Measurements from ENCODE around the gene RHOJ. TPM values are rescaled to one million over a fixed set of nuclear protein-coding genes. Genes with fewer than 3 reads are reported as not detected.

RHOJ gene
- total RNA-seq, 2 donors from 2014 or later = not detected

DNA sequence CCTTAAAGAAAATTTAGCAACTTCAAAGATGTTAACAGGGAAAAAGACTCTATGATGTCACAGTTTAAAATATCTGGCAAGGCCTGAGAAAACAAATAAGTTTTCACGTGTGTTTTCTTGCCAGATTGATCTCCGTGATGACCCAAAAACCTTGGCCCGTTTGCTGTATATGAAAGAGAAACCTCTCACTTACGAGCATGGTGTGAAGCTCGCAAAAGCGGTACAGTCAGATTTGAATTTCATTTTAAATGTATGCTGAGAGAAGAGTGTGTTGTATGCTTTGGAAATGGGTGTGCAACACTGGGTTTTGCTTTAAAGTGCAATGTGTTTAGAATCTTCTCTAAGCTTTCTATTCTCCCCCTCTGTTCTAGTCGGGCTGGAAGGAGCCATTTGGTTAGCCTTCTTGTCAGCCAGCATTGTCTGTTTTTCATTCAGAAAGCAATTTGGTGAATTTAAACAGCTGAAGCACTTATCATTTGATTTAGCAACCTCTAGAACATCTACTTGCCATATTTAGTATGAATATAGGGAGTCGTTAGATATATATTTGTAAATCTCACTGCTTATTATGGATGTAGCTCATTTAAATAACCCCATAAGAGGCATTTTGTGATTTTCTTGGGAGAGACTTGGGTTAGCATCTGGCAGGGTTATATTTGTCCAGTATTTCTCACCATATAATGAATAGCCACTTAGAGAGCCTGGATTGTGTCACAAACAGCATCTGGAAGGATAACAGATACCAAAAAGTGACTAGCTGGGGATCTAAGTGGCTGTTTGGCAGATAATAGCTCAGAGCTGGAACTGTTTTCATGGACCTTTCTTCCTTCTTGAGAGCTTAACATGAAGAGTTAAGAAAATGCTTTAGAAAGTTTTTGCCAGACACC lies 79.0 kb downstream of the RHOJ start:
- Mint-ChIP-seq H3K4me1 (ENCODE audit: low read depth in 2 of 2) (no peaks in the 10 kb centered on the region), H3K36me3 (no peaks in the 10 kb centered on the region), H3K27ac (no peak overlapping the region), H3K27me3 (peaks cover 0 to 4% of the 10 kb centered on the region in 2 donors), H3K4me3 (no peak overlapping the region), H3K9me3 (no peaks in the 10 kb centered on the region)
- no peak for DNase-seq (ENCODE audit: low spot score)
- ATAC-seq = peak; percentile 68 to 93

- Mint-ChIP-seq H3K4me1 (ENCODE audit: low read depth in 2 of 2) (no peaks in the 10 kb centered on the region), H3K27ac (no peak overlapping the region), H3K4me3 (no peak overlapping the region), H3K36me3 (no peaks in the 10 kb centered on the region), H3K27me3 (peaks cover 0 to 4% of the 10 kb centered on the region in 2 donors), H3K9me3 (no peaks in the 10 kb centered on the region)
- ATAC-seq = peak in 1 of 2 donors; percentile 55
- no peak for DNase-seq (ENCODE audit: low spot score)
These were observed 79.6 kb downstream of the RHOJ start for GRCh38 chr14:63283884-63284248.

GRCh38 chr14:63286071-63286470 lies 81.8 kb downstream of the RHOJ start:
- Mint-ChIP-seq H3K4me1 (ENCODE audit: low read depth in 2 of 2) (peaks cover 0 to 4% of the 10 kb centered on the region in 2 donors), H3K27ac (no peak overlapping the region), H3K9me3 (no peaks in the 10 kb centered on the region), H3K4me3 (no peak overlapping the region), H3K36me3 (no peaks in the 10 kb centered on the region), H3K27me3 (peaks cover 4% of the 10 kb centered on the region in 2 donors)
- ATAC-seq (no peak), DNase-seq (ENCODE audit: low spot score) (no peak)

GRCh38 chr14:63287666-63288483 lies 83.6 kb downstream of the RHOJ start:
- Mint-ChIP-seq H3K9me3 (no peaks in the 10 kb centered on the region), H3K27ac (no peak overlapping the region), H3K4me3 (no peak overlapping the region), H3K27me3 (peaks cover 7 to 16% of the 10 kb centered on the region in 2 donors), H3K4me1 (ENCODE audit: low read depth in 2 of 2) (peaks cover 0 to 6% of the 10 kb centered on the region in 2 donors), H3K36me3 (no peaks in the 10 kb centered on the region)
- DNase-seq (ENCODE audit: low spot score) (no peak), ATAC-seq (no peak)

- ATAC-seq (peak; percentile 67 to 89), DNase-seq (ENCODE audit: low spot score) (no peak)
- no peak overlapping the region for H3K4me3 Mint-ChIP-seq
- peaks cover 7 to 16% of the 10 kb centered on the region in 2 donors for H3K27me3 Mint-ChIP-seq
- no peaks in the 10 kb centered on the region for H3K9me3 Mint-ChIP-seq
- H3K27ac Mint-ChIP-seq = no peak overlapping the region
- H3K36me3 Mint-ChIP-seq = no peaks in the 10 kb centered on the region
- H3K4me1 Mint-ChIP-seq (ENCODE audit: low read depth in 2 of 2) = peaks cover 0 to 6% of the 10 kb centered on the region in 2 donors
These were observed 84.6 kb downstream of the RHOJ start for GRCh38 chr14:63288853-63289252.

GRCh38 chr14:63290741-63291430 lies 86.6 kb downstream of the RHOJ start:
- ATAC-seq (no peak), DNase-seq (ENCODE audit: low spot score) (no peak)
- Mint-ChIP-seq H3K4me3 (no peak overlapping the region), H3K4me1 (ENCODE audit: low read depth in 2 of 2) (peaks cover 15 to 21% of the 10 kb centered on the region in 2 donors), H3K36me3 (no peaks in the 10 kb centered on the region), H3K27me3 (peaks cover 7 to 16% of the 10 kb centered on the region in 2 donors), H3K27ac (peak overlapping the region in 1 of 2 donors; percentile 38), H3K9me3 (no peaks in the 10 kb centered on the region)

DNA sequence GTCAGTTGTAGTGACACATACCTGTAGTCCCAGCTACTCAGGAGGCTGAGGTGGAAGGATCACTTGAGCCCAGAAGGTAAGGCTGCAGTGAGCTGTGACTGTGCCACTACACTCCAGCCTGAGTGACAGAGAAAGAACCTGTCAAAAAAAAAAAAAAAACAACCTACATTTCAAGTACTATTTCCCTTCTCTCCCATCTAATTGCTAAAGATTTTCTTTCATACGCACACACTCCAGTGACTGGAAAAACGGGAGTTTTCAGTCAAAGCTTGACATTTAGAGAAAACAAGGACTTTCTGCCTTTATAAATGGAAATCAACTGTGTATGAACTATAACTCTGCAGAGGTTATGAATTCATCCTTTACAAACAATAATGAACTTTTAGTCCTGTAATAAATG lies 88.6 kb downstream of the RHOJ start:
- no peaks in the 10 kb centered on the region for H3K9me3 Mint-ChIP-seq
- H3K27ac Mint-ChIP-seq = peak overlapping the region in 1 of 2 donors; percentile 80
- DNase-seq (ENCODE audit: low spot score) (no peak), ATAC-seq (no peak)
- H3K36me3 Mint-ChIP-seq = no peaks in the 10 kb centered on the region
- H3K4me3 Mint-ChIP-seq = no peak overlapping the region
- peaks cover 20 to 27% of the 10 kb centered on the region in 2 donors for H3K4me1 Mint-ChIP-seq (ENCODE audit: low read depth in 2 of 2)
- H3K27me3 Mint-ChIP-seq = peaks cover 7 to 16% of the 10 kb centered on the region in 2 donors

- peak overlapping the region; percentile 83 to 88 for H3K27ac Mint-ChIP-seq
- peak; percentile 79 to 86 for ATAC-seq
- H3K4me1 Mint-ChIP-seq (ENCODE audit: low read depth in 2 of 2) = peaks cover 24 to 27% of the 10 kb centered on the region in 2 donors
- H3K27me3 Mint-ChIP-seq = peaks cover 7 to 16% of the 10 kb centered on the region in 2 donors
- peak overlapping the region; percentile 80 for H3K4me3 Mint-ChIP-seq
- DNase-seq (ENCODE audit: low spot score) = no peak
- H3K9me3 Mint-ChIP-seq = no peaks in the 10 kb centered on the region
- H3K36me3 Mint-ChIP-seq = no peaks in the 10 kb centered on the region
These were observed 91.0 kb downstream of the RHOJ start for GRCh38 chr14:63295231-63295685.

DNA sequence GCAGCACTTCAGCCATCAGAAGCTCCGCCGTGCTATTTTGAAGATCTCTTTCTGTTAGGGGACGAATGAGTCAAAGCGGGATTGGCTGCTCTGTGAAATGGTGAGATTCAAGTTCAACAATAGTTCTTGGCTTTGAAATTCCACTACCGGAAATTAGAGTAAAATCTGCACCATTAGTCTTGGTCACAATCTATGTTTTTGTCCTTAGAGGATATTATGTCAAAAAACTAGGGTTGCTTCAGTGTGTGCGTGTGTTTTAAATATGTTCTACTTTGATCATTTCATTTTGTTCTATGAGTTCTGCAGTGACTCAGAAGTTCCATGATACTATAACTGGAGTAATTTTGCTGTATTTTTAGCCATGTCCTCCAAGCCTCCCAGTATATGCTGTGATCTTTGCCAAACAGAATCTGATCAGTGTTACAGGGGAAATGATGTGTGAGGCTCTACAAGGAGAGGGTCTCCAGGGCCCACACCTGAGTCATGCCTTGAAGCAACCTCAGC lies 91.9 kb downstream of the RHOJ start:
- DNase-seq (ENCODE audit: low spot score) (no peak), ATAC-seq (peak in 1 of 2 donors; percentile 68)
- H3K4me3 Mint-ChIP-seq = peak overlapping the region; percentile 80

DNA sequence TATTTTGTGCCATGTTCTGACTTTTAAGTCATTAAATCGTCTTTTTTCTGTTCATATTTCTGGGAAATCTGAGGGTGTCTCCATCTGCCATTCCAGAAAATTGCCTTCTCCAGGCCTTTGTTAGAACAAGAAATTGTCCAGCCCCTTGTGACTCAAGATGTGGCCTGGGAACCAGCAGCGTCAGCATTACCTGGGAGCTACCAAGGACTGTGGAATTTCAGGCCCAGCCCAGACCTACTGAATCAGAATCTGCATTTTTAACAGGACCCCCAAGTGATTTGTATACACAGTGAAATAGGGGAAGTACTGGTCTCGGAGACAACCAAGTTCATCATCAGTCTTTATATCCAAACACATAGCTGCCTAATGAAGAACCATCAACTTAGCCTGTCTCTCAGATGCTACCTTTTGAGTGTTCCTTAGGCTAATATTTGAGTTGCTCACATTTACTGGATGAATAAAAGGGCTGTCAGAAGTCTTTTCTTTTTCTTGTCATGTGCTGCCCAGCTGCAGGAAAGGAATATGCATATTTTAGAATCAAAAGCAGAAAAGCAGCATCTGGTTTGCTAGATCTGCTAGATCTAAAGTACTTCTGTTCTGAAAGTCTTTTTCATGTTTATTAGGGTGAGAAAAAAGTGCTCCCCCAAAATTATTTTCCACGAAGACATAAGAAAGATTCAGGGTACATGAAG lies 93.3 kb downstream of the RHOJ start:
- Mint-ChIP-seq H3K27me3 (peaks cover 0 to 3% of the 10 kb centered on the region in 2 donors), H3K9me3 (no peaks in the 10 kb centered on the region), H3K4me1 (ENCODE audit: low read depth in 2 of 2) (peaks cover 25 to 29% of the 10 kb centered on the region in 2 donors), H3K27ac (peak overlapping the region in 1 of 2 donors; percentile 88), H3K36me3 (peaks cover 3% of the 10 kb centered on the region), H3K4me3 (no peak overlapping the region)
- ATAC-seq (no peak), DNase-seq (ENCODE audit: low spot score) (no peak)

More for the DNA sequence above, 91.9 kb downstream of the RHOJ start:
- Mint-ChIP-seq H3K27me3 (peaks cover 3 to 11% of the 10 kb centered on the region in 2 donors), H3K27ac (peak overlapping the region; percentile 83 to 88), H3K36me3 (no peaks in the 10 kb centered on the region), H3K4me1 (ENCODE audit: low read depth in 2 of 2) (peaks cover 23 to 24% of the 10 kb centered on the region in 2 donors), H3K9me3 (no peaks in the 10 kb centered on the region)

GRCh38 chr14:63299351-63300110 lies 95.3 kb downstream of the RHOJ start:
- no peaks in the 10 kb centered on the region for H3K9me3 Mint-ChIP-seq
- H3K27ac Mint-ChIP-seq = peak overlapping the region in 1 of 2 donors; percentile 63
- peaks cover 25 to 28% of the 10 kb centered on the region in 2 donors for H3K4me1 Mint-ChIP-seq (ENCODE audit: low read depth in 2 of 2)
- ATAC-seq (no peak), DNase-seq (ENCODE audit: low spot score) (no peak)
- no peak overlapping the region for H3K4me3 Mint-ChIP-seq
- peaks cover 0 to 4% of the 10 kb centered on the region in 2 donors for H3K27me3 Mint-ChIP-seq
- H3K36me3 Mint-ChIP-seq = peaks cover 6% of the 10 kb centered on the region

- H3K9me3 Mint-ChIP-seq = no peaks in the 10 kb centered on the region
- no peak overlapping the region for H3K4me3 Mint-ChIP-seq
- H3K27me3 Mint-ChIP-seq = peaks cover 0 to 4% of the 10 kb centered on the region in 2 donors
- H3K36me3 Mint-ChIP-seq = peaks cover 6% of the 10 kb centered on the region
- peaks cover 13 to 18% of the 10 kb centered on the region in 2 donors for H3K4me1 Mint-ChIP-seq (ENCODE audit: low read depth in 2 of 2)
- H3K27ac Mint-ChIP-seq = no peak overlapping the region
- DNase-seq (ENCODE audit: low spot score) (no peak), ATAC-seq (no peak)
These were observed 96.6 kb downstream of the RHOJ start for GRCh38 chr14:63300854-63301253.
